HepG2 (cell line): Measurements from ENCODE around the gene CHRD. TPM values are rescaled to one million over a fixed set of nuclear protein-coding genes. Genes with fewer than 3 reads are reported as not detected.
A peak's percentile ranks its signal among the peaks of the same experiment; 100 is the strongest.

Experiments used
- BRCA1 ChIP-seq: sonication (generic); formaldehyde crosslinking; IDR thresholded peaks from 2 replicates; pipeline ENCODE4 v1.4.0; 2020; ENCODE audit warnings: missing genetic modification reagents
- FOSL2 ChIP-seq: sonication (generic); formaldehyde crosslinking; IDR thresholded peaks from 2 replicates; pipeline ENCODE4 v1.4.0; 2020; ENCODE audit warnings: missing genetic modification reagents
- HNRNPLL ChIP-seq: fragments of 200-400 bp; formaldehyde crosslinking; IDR thresholded peaks from 2 replicates; pipeline ENCODE4 v1.6.1; 2017; ENCODE audit warnings: mild to moderate bottlenecking, low read depth, low read length; ENCODE audit not compliant: poor library complexity, severe bottlenecking
- LCORL ChIP-seq, 2 experiments: fragments of 450-650 bp in 1 of 2; sonication (generic) in 1 of 2; formaldehyde crosslinking in 1 of 2; IDR thresholded peaks; 2 replicates each; pipeline versions ENCODE4 v1.5.0 to v1.6.1; 2017 to 2020; ENCODE audit warnings: antibody characterized with exemption in 1 of 2, missing genetic modification reagents in 1 of 2
- MYC ChIP-seq: sonication (generic); formaldehyde crosslinking; IDR thresholded peaks from 2 replicates; pipeline ENCODE4 v1.9.0; 2021; ENCODE audit warnings: missing genetic modification reagents, borderline replicate concordance
- NR1H2 ChIP-seq: sonication (generic); formaldehyde crosslinking; IDR thresholded peaks from 2 replicates; pipeline ENCODE4 v1.8.1; 2022; ENCODE audit warnings: low read depth, missing genetic modification reagents, borderline replicate concordance
- RCOR2 ChIP-seq: IDR thresholded peaks from 2 replicates; pipeline ENCODE4 v1.6.1; 2016; ENCODE audit warnings: missing biosample characterization, missing genetic modification reagents
- SYNCRIP ChIP-seq: fragments of 200-400 bp; formaldehyde crosslinking; IDR thresholded peaks from 2 replicates; pipeline ENCODE4 v1.6.1; 2018; ENCODE audit warnings: mild to moderate bottlenecking, low read depth, low read length; ENCODE audit not compliant: insufficient read depth
- ZNF317 ChIP-seq: sonication (generic); formaldehyde crosslinking; IDR thresholded peaks from 2 replicates; pipeline ENCODE4 v1.5.0; 2020; ENCODE audit warnings: mild to moderate bottlenecking, missing genetic modification reagents
- ZNF510 ChIP-seq: sonication (generic); formaldehyde crosslinking; IDR thresholded peaks from 2 replicates; pipeline ENCODE4 v1.4.0; 2020; ENCODE audit warnings: low read depth, mild to moderate bottlenecking, missing genetic modification reagents
- ZNF616 ChIP-seq: sonication (generic); formaldehyde crosslinking; IDR thresholded peaks from 2 replicates; pipeline ENCODE4 v1.5.0; 2020; ENCODE audit warnings: low read depth, mild to moderate bottlenecking, missing genetic modification reagents
- ZNF737 ChIP-seq: sonication (generic); formaldehyde crosslinking; IDR thresholded peaks from 2 replicates; pipeline ENCODE4 v1.5.0; 2020; ENCODE audit warnings: missing genetic modification reagents, mild to moderate bottlenecking, borderline replicate concordance
- ZNF746 ChIP-seq: sonication (generic); formaldehyde crosslinking; IDR thresholded peaks from 2 replicates; pipeline ENCODE4 v1.8.0; 2022; ENCODE audit warnings: mild to moderate bottlenecking, missing genetic modification reagents
- ZNF772 ChIP-seq: sonication (generic); formaldehyde crosslinking; IDR thresholded peaks from 2 replicates; pipeline ENCODE4 v1.5.0; 2020; ENCODE audit warnings: mild to moderate bottlenecking, missing genetic modification reagents
- polyA plus RNA-seq, 8 experiments: library from polyadenylated mRNA; depleted of rRNA in 3 of 8; stranded (reverse) in 7 of 8; unstranded in 1 of 8; fragments of >200 nt; fragmentation: Illumina TruSeq in 4 of 8; extraction: Trizol in 4 of 8; gene quantifications; 2 replicates each; pipeline versions ENCODE4 v1.2.1 to v1.2.3, GENCODE V29; 2011 to 2016; ENCODE audit warnings: low read depth in 4 of 8, missing spikeins in 1 of 8, mixed read lengths in 1 of 8; ENCODE audit not compliant: insufficient read depth in 1 of 8
- total RNA-seq, 5 experiments: library from RNA; depleted of rRNA; stranded (reverse); fragments of >200 nt; fragmentation: Illumina TruSeq; extraction: Trizol; gene quantifications; 2 replicates each; pipeline ENCODE4 v1.2.3, GENCODE V29; 2016; ENCODE audit warnings: low read depth in 1 of 5
- TF ChIP-seq, protein P1 (sequence below): sonication (generic); formaldehyde crosslinking; IDR thresholded peaks from 2 replicates; pipeline ENCODE4 v1.9.0; 2022; ENCODE audit warnings: missing genetic modification reagents, mild to moderate bottlenecking, borderline replicate concordance
- TF ChIP-seq, protein P2 (sequence below): sonication (generic); formaldehyde crosslinking; IDR thresholded peaks from 2 replicates; pipeline ENCODE4 v1.8.0; 2022; ENCODE audit warnings: mild to moderate bottlenecking, missing genetic modification reagents; ENCODE audit not compliant: insufficient replicate concordance
- TF ChIP-seq, protein P3 (sequence below): fragments of 450-650 bp; IDR thresholded peaks from 2 replicates; pipeline ENCODE4 v1.6.1; 2017; ENCODE audit warnings: mild to moderate bottlenecking
- TF ChIP-seq, protein P4 (sequence below): sonication (generic); formaldehyde crosslinking; IDR thresholded peaks from 2 replicates; pipeline ENCODE4 v1.4.0; 2020; ENCODE audit warnings: missing genetic modification reagents
- TF ChIP-seq, protein P5 (sequence below): sonication (generic); formaldehyde crosslinking; conservative IDR thresholded peaks from 2 replicates; pipeline ENCODE4 v1.4.0; 2020; ENCODE audit warnings: missing genetic modification reagents

Gene CHRD
- total and polyA plus RNA-seq, 2 of the 13 experiments (the other 11 are each of a cell fraction or from before 2014, with no cell fraction given) = 22.2 to 35.2 TPM

DNA sequence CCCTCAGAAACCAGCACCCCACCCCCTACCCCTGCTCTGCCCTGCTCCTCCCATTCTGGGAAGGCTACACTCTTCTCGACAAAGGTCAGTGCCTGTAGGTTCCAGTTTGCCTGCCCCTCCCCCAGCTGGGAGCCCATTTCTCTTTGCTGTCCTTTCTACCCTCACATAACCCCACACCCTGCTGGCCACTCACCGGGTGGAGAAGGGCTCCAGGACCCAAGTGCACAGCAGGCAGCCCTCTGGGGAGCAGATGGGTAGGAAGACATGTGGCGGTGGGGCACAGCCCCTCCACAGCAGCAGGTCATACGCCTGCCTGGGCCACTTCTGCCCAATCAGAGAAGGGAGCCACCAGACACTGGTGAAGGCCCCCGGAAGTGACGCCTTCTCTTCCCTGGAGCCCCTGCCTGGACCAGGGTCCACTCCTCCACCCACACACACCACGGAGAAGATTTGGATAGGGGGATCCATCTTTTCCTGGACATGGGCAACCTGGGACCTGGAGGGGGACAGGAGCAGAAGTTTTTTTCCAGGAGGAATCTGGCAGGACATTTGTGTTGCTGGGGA is 1.9 kb upstream of the CHRD start, which contains the start of gene THPO (continued):
- peak; percentile 49; the same call in 1 of the 2 replicates for TF ChIP-seq ZNF746 (CRISPR knock-in tag)
- TF ChIP-seq, protein P1, sequence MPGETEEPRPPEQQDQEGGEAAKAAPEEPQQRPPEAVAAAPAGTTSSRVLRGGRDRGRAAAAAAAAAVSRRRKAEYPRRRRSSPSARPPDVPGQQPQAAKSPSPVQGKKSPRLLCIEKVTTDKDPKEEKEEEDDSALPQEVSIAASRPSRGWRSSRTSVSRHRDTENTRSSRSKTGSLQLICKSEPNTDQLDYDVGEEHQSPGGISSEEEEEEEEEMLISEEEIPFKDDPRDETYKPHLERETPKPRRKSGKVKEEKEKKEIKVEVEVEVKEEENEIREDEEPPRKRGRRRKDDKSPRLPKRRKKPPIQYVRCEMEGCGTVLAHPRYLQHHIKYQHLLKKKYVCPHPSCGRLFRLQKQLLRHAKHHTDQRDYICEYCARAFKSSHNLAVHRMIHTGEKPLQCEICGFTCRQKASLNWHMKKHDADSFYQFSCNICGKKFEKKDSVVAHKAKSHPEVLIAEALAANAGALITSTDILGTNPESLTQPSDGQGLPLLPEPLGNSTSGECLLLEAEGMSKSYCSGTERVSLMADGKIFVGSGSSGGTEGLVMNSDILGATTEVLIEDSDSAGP (CRISPR knock-in tag) = peak; percentile 76
- peak; percentile 95 for TF ChIP-seq MYC (CRISPR knock-in tag)
- TF ChIP-seq RCOR2 = no peak; the same call in 1 of the 2 replicates
- no peak for TF ChIP-seq ZNF317 (CRISPR knock-in tag)
- no peak for TF ChIP-seq NR1H2 (CRISPR knock-in tag)
- TF ChIP-seq, protein P2, sequence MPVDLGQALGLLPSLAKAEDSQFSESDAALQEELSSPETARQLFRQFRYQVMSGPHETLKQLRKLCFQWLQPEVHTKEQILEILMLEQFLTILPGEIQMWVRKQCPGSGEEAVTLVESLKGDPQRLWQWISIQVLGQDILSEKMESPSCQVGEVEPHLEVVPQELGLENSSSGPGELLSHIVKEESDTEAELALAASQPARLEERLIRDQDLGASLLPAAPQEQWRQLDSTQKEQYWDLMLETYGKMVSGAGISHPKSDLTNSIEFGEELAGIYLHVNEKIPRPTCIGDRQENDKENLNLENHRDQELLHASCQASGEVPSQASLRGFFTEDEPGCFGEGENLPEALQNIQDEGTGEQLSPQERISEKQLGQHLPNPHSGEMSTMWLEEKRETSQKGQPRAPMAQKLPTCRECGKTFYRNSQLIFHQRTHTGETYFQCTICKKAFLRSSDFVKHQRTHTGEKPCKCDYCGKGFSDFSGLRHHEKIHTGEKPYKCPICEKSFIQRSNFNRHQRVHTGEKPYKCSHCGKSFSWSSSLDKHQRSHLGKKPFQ (CRISPR knock-in tag) = no peak
- TF ChIP-seq ZNF510 (CRISPR knock-in tag) = peak; percentile 72; the same call in 1 of the 2 replicates
- TF ChIP-seq LCORL (IDR thresholded peaks at IDR 0.05) = 0 out of 2 replicates have a peak, but pooled peaks have one; percentile 51
- peak; percentile 78; the same call in 1 of the 2 replicates for TF ChIP-seq LCORL (CRISPR knock-in tag; IDR thresholded peaks at IDR 0.05)
- TF ChIP-seq FOSL2 (CRISPR knock-in tag) = no peak
- TF ChIP-seq, protein P3, sequence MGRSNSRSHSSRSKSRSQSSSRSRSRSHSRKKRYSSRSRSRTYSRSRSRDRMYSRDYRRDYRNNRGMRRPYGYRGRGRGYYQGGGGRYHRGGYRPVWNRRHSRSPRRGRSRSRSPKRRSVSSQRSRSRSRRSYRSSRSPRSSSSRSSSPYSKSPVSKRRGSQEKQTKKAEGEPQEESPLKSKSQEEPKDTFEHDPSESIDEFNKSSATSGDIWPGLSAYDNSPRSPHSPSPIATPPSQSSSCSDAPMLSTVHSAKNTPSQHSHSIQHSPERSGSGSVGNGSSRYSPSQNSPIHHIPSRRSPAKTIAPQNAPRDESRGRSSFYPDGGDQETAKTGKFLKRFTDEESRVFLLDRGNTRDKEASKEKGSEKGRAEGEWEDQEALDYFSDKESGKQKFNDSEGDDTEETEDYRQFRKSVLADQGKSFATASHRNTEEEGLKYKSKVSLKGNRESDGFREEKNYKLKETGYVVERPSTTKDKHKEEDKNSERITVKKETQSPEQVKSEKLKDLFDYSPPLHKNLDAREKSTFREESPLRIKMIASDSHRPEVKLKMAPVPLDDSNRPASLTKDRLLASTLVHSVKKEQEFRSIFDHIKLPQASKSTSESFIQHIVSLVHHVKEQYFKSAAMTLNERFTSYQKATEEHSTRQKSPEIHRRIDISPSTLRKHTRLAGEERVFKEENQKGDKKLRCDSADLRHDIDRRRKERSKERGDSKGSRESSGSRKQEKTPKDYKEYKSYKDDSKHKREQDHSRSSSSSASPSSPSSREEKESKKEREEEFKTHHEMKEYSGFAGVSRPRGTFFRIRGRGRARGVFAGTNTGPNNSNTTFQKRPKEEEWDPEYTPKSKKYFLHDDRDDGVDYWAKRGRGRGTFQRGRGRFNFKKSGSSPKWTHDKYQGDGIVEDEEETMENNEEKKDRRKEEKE = no peak
- TF ChIP-seq ZNF737 (CRISPR knock-in tag) = no peak
- no peak for TF ChIP-seq ZNF616 (CRISPR knock-in tag)
- no peak for TF ChIP-seq SYNCRIP
- TF ChIP-seq BRCA1 (CRISPR knock-in tag) = no peak
- TF ChIP-seq, protein P4, sequence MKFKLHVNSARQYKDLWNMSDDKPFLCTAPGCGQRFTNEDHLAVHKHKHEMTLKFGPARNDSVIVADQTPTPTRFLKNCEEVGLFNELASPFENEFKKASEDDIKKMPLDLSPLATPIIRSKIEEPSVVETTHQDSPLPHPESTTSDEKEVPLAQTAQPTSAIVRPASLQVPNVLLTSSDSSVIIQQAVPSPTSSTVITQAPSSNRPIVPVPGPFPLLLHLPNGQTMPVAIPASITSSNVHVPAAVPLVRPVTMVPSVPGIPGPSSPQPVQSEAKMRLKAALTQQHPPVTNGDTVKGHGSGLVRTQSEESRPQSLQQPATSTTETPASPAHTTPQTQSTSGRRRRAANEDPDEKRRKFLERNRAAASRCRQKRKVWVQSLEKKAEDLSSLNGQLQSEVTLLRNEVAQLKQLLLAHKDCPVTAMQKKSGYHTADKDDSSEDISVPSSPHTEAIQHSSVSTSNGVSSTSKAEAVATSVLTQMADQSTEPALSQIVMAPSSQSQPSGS = 0 out of 2 replicates have a peak, but pooled peaks have one; percentile 16
- peak; percentile 28 for TF ChIP-seq HNRNPLL
- TF ChIP-seq, protein P5, sequence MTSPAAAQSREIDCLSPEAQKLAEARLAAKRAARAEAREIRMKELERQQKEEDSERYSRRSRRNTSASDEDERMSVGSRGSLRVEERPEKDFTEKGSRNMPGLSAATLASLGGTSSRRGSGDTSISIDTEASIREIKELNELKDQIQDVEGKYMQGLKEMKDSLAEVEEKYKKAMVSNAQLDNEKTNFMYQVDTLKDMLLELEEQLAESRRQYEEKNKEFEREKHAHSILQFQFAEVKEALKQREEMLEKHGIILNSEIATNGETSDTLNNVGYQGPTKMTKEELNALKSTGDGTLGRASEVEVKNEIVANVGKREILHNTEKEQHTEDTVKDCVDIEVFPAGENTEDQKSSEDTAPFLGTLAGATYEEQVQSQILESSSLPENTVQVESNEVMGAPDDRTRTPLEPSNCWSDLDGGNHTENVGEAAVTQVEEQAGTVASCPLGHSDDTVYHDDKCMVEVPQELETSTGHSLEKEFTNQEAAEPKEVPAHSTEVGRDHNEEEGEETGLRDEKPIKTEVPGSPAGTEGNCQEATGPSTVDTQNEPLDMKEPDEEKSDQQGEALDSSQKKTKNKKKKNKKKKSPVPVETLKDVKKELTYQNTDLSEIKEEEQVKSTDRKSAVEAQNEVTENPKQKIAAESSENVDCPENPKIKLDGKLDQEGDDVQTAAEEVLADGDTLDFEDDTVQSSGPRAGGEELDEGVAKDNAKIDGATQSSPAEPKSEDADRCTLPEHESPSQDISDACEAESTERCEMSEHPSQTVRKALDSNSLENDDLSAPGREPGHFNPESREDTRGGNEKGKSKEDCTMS (CRISPR knock-in tag) = no peak
- TF ChIP-seq ZNF772 (CRISPR knock-in tag) = no peak; the same call in 1 of the 2 replicates
